Prostate gland (tissue), 2 donors: ENCODE measurements around the gene YIF1A. TPM values are rescaled to one million over a fixed set of nuclear protein-coding genes. Genes with fewer than 3 reads are reported as not detected.

Experiments used
- DNase-seq: peaks from one replicate; pipeline ENCODE4 v3.0.0-alpha.2; 2019; ENCODE audit warnings: low spot score
- H3K27ac ChIP-seq, 2 donors: fragments of 200-600 bp; sonication (generic); 2 replicates each; pipeline ENCODE4 v1.5.1; 2017 to 2019
- H3K27me3 ChIP-seq: fragments of 200-600 bp; sonication (generic); replicated peaks from 2 replicates; pipeline ENCODE4 v1.5.1; 2019; ENCODE audit not compliant: insufficient read depth
- H3K36me3 ChIP-seq, 2 donors: fragments of 200-600 bp; sonication (generic); 1 replicate in 1 of 2; 2 replicates in 1 of 2; pipeline versions ENCODE4 v1.5.1 to v1.8.1; 2017 to 2019
- H3K4me1 ChIP-seq: fragments of 200-600 bp; sonication (generic); replicated peaks from 2 replicates; pipeline ENCODE4 v1.5.1; 2019
- H3K4me3 ChIP-seq, 2 donors: fragments of 200-600 bp; sonication (generic); 2 replicates each; pipeline ENCODE4 v1.5.1; 2017 to 2019
- H3K9me3 ChIP-seq: fragments of 200-600 bp; sonication (generic); 2 replicates; pipeline ENCODE4 v1.5.1; 2017
- CTCF ChIP-seq, 4 experiments: fragments of 200-600 bp in 2 of 4; fragments of 450-650 bp in 2 of 4; sonication (generic) in 2 of 4; IDR thresholded peaks; 1 replicate in 3 of 4; 2 replicates in 1 of 4; pipeline ENCODE4 v1.5.1; 2016 to 2019; ENCODE audit warnings: antibody characterized with exemption in 4 of 4, mild to moderate bottlenecking in 2 of 4, moderate library complexity in 2 of 4
- POLR2A ChIP-seq: fragments of 450-650 bp; IDR thresholded peaks from one replicate; pipeline ENCODE4 v1.6.1; 2016; ENCODE audit warnings: antibody characterized with exemption, mild to moderate bottlenecking
- POLR2AphosphoS5 ChIP-seq: sonication (generic); formaldehyde crosslinking; IDR thresholded peaks from one replicate; pipeline ENCODE4 v1.6.1; 2017; ENCODE audit warnings: antibody characterized with exemption
- WGBS: methylation state at CpG from one replicate; pipeline ENCODE4 v1.1.5; 2018; 5-methylcytosine and 5-hydroxymethylcytosine counted together
- intact Hi-C: fragments of 100-400 bp; cut with DNase I; formaldehyde crosslinking; loops from one replicate; pipeline ENCODE4 v1.14.2; 2022
- total RNA-seq, 2 donors: library from RNA; depleted of rRNA; stranded (reverse); fragments of >200 nt; gene quantifications; one replicate each; pipeline ENCODE4 v1.1.0, GENCODE V29; 2016

The YIF1A gene
- total RNA-seq, 2 donors from 2014 or later = 92.6 to 112 TPM

- Histone ChIP-seq H3K9me3 (no peaks in the 10 kb centered on the region), H3K36me3 (no peaks in the 10 kb centered on the region), H3K4me1 (peaks cover 10% of the 10 kb centered on the region), H3K4me3 (no peak overlapping the region), H3K27ac (no peak overlapping the region), H3K27me3 (no peaks in the 10 kb centered on the region)
- no peak for DNase-seq
- TF ChIP-seq POLR2AphosphoS5 (no peak), POLR2A (no peak), CTCF (IDR thresholded peaks at IDR 0.05) (no peak)
- 88% methylated on average over 13 of the region's 13 CpGs for WGBS
- intact Hi-C loops = no loop called here
Observed at GRCh38 chr11:66285250-66285947, 3.5 kb downstream of the YIF1A start.

- Histone ChIP-seq H3K27me3 (no peaks in the 10 kb centered on the region), H3K4me3 (no peak overlapping the region), H3K9me3 (no peaks in the 10 kb centered on the region), H3K36me3 (no peaks in the 10 kb centered on the region), H3K27ac (no peak overlapping the region), H3K4me1 (peaks cover 7% of the 10 kb centered on the region)
- DNase-seq = no peak
- intact Hi-C loops = no loop called here
- TF ChIP-seq POLR2AphosphoS5 = no peak
- TF ChIP-seq POLR2A = no peak
- TF ChIP-seq CTCF (IDR thresholded peaks at IDR 0.05) = no peak
- WGBS = 89% methylated on average over 16 of the region's 16 CpGs
Observed at GRCh38 chr11:66284526-66285078, 4.3 kb downstream of the YIF1A start.

- 67% methylated on average over 12 of the region's 14 CpGs for WGBS
- no peaks in the 10 kb centered on the region for H3K36me3 ChIP-seq
- DNase-seq = no peak
- no peak overlapping the region for H3K4me3 ChIP-seq
- H3K9me3 ChIP-seq = no peaks in the 10 kb centered on the region
- no peak for TF ChIP-seq POLR2AphosphoS5
- no peak for TF ChIP-seq CTCF (IDR thresholded peaks at IDR 0.05)
- no peak for TF ChIP-seq POLR2A
- intact Hi-C loops = loop anchor here (2.0 kb wide), 1 partner anchor 61 kb away; no protein-coding TSS in a partner anchor
- peaks cover 7% of the 10 kb centered on the region for H3K4me1 ChIP-seq
- no peak overlapping the region for H3K27ac ChIP-seq
- no peaks in the 10 kb centered on the region for H3K27me3 ChIP-seq
Observed at GRCh38 chr11:66283461-66284105, 5.4 kb downstream of the YIF1A start.

- intact Hi-C loops = loop anchor here (2.0 kb wide), 1 partner anchor 60 kb away; no protein-coding TSS in a partner anchor
Observed at GRCh38 chr11:66282468-66283455, 6.2 kb downstream of the YIF1A start.

More at GRCh38 chr11:66282468-66283455, 6.2 kb downstream of the YIF1A start:
- Histone ChIP-seq H3K27me3 (no peaks in the 10 kb centered on the region), H3K9me3 (no peaks in the 10 kb centered on the region), H3K36me3 (no peaks in the 10 kb centered on the region), H3K4me3 (no peak overlapping the region), H3K4me1 (peaks cover 2% of the 10 kb centered on the region), H3K27ac (no peak overlapping the region)
- WGBS = 16% methylated on average over 30 of the region's 35 CpGs
- DNase-seq = peak; percentile 97
- TF ChIP-seq POLR2A = no peak
- TF ChIP-seq CTCF (IDR thresholded peaks at IDR 0.05) = peak; percentile 96 to 99 (median 98)
- TF ChIP-seq POLR2AphosphoS5 = peak; percentile 80
